HG03196 (cell line): Measurements from ENCODE around the gene MASP1.

ENCODE experiments used
- ATAC-seq: cut with Tn5 transposase; IDR thresholded peaks from one replicate; pipeline ENCODE4 v1.9.1; 2021; ENCODE audit not compliant: unreplicated experiment

MASP1 gene, protein sequence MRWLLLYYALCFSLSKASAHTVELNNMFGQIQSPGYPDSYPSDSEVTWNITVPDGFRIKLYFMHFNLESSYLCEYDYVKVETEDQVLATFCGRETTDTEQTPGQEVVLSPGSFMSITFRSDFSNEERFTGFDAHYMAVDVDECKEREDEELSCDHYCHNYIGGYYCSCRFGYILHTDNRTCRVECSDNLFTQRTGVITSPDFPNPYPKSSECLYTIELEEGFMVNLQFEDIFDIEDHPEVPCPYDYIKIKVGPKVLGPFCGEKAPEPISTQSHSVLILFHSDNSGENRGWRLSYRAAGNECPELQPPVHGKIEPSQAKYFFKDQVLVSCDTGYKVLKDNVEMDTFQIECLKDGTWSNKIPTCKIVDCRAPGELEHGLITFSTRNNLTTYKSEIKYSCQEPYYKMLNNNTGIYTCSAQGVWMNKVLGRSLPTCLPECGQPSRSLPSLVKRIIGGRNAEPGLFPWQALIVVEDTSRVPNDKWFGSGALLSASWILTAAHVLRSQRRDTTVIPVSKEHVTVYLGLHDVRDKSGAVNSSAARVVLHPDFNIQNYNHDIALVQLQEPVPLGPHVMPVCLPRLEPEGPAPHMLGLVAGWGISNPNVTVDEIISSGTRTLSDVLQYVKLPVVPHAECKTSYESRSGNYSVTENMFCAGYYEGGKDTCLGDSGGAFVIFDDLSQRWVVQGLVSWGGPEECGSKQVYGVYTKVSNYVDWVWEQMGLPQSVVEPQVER

DNA sequence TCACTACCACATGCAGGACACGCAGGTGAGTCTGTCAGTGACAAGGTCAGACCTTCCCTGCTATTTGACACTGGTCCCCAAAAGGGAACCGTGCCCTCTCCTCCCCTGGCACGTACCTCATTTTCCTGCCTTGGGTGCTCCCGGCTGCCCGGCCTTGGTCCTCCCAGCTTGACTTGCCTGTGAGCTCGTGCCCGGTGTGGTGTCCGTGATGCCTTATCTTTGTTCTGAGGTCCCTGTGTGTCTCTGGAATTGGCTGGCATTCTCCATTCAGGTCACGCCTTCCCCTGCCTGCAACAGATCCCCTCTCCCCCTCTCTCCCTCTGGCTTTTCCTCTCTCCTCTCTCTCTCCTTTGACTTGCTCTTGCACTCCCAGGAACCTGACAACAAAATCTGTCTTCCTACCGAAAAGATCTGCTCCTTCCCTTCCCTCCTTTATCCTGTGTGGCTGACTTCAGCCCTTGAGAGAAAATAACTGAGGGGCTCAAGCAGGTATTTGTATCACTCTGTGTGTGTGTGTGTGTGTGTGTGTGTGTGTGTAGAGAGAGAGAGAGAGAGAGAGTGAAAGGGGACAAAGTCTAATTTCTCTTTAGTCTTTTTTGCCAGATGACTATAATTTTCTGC, at the start of gene MASP1:
TSS of gene MASP1 (minus strand) at position 226 of the 621 bp plus-strand sequence. CDS start at position 121, 105 bp downstream.
- no peak for ATAC-seq

DNA sequence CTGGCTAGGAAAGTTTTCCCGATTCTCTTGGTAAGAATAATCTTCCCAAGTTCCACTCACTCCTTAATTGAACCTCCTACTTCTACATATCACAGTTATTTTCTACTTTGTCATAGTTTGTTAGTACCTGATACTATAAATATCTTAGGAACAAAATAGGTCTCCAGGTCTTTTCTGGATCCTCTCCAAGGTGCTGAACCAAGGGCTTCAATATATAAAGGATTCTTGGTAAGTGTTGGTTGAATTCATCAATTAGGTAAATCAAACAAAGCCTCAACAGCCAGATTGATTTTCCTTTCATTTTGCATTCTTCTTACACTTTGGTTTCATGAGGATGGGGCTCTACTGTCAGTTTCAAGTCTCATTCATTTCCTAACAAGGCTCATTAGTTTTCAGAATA, 49.0 kb upstream of the MASP1 start:
- no peak for ATAC-seq

DNA sequence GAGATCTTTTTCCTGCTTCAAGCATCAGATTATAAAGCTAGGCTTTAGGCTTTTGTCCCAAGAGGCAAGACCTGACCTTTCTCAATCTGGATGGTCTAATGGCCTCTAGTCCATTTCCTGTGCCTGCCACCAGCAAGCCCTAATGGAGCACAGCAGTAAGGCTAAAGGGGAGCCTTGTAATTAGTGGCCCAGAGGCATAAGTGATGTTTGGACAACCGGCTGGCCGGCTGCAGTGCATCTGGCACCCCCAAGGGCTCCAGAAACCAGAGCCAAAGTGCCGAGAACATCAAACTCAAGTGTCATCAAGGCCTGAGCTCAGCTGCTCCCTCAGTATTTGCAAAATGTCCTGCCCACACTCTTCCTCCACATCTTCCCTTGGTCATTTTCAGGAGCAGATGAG, 44.8 kb upstream of the MASP1 start:
- ATAC-seq: no peak

DNA sequence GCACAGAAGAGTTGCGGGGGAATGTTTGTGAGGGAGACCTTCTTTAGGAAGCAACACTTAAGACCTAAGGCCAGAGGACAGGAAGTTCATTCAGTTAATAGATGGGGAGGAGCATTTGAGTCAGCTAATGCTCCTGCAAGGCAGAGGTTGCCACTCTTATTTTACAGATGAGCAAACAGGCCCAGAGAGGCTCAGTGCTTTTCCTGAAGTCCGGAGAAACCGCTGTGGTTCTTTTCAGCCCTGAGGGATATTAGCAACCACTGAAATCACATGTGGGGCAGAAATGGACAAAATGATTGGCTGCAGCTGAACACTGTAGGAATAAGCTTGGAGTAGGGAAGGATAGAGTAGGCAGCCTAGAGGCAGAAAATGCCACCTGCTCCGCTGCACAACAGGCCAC, 43.4 kb upstream of the MASP1 start:
- no peak for ATAC-seq

DNA sequence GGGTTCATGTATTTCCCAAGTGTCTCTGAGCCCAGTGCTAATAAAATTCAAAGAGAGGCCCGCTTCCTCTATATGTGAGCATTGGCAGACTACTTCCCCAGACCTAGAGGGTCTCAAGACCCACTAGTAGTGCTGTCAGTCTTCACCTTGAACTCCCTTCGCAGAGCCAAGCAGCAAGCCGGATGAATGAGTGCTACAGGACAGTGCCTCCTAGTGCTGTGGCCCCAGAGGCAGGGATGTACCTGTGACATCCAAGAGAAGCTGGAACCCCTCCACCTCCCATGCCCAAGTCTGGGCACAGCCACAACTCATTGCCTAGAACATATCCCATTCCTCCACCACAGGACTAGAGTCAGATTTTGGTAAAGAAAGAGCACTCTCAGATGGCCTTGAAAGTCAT, 37.2 kb upstream of the MASP1 start:
- no peak for ATAC-seq

DNA sequence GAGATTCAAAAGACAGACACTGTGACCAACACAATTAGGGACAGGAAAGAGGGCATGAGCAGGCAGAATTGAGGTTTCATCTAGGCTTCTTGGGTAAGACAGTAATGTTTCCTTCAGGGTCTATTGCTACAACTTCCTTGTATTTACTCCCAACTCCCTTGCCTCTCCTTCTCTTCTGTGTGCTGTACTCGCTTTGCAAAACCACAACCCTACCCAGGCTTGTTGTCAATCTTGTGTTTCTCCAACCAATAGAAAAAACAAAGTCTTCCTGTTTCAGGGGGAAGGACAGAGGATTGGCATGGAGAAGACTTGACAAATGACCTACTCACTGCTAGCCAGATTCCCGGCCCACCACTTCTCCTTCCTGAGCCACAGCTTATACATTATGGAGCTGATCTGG, 36.3 kb upstream of the MASP1 start:
- ATAC-seq: no peak

DNA sequence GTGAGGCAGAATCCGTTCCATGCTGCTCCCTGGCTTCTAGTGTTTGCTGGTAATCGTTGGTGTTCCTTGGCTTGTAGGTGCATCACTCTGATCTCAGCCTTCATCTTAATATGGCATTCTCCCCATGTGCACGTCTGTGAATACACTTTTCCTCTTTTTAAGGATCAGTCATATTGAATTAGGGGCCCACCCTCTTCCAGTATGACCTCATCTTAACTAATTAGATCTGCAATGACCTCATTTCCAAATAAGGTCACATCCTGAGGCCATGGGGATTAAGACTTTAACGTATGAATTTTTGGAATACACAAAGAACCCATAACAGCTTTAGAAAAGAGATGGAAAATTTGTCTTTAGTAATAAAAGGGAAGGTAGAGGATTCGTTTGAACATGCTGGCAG, 34.1 kb upstream of the MASP1 start:
- no peak for ATAC-seq

DNA sequence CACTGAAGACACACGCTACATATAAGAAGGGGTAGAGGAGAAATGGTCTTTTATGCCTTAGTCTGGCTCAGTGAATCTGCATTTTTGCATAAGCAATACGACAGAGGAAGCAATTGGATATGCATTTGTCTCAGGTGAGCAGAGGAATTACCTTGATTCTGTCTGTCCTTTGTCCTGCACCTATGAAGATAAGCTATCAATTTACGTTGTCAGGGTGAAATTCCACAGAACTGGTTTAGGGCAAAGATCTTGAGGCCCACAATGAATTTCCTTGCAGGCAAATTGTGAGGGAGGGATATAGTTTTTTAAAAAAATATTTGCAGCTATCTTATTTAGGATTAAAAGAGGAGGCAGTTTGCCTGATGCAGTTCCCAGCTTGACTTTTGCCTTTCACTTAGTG, 31.6 kb upstream of the MASP1 start:
- no peak for ATAC-seq

DNA sequence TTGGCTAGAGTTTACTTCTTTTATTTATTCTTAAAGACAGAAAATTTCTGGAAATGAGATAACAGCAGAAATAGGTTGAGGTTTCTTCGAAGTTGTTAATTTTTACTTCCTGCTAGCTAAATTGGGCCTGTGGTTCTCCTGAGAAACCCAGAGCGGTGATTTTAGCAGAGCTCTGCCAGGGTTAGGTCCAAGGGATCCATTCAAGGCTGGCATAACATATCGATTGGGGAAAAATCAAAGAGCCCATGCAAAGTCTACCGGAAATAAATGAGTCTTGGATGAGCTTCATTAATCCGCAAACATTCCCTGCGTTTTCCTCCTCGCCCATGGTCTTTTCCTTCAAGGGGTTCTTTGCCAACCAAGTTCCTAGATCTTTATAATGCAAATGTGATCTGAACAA, 30.8 kb upstream of the MASP1 start:
- no peak for ATAC-seq

DNA sequence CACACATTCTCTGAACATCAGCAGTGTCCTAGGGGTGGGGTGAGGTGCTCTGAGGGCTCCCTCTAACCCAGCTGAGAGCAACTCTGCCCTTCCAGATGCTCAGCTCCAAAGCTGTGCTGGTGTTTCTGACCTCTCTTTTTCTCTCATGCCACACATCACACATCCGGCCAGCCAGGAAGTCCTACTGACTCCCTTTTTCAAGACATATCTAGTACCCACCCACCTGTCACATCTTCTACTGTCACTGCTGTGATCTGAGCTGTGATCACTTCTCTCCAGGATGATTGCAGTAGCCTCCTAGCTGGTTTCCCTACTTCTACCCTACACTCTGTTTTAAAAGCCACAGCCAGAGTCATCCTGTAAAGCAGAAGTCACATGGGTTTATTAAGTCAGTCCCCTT, 30.2 kb upstream of the MASP1 start:
- no peak for ATAC-seq

DNA sequence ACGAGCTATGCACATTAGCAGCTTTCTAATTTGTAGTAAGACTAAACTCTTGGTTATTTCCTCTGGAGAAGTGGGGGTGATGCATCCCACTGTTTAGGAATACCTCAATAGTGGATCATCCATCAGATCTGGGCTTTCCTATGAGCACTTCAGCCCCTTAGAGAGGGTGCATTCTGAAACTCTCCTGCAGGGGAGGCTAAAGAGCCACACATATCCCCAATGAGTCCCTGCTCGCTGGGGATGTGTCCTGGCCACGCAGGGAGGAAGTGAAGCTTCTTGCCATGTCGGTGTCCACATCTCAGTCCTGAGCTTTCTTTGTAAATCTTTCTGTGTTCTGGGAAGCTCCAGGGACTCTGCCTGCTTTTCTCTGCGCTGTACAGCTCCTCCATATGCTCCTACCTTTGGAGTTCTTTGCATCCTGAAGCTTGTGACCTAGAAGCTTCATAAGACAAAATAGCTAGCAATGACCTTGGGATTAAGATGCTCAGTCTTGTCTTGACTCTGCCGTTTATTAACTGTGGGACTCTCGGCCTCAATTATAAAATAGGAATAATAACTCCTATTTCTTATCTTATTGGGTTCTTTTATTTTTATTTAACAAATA, 28.3 kb upstream of the MASP1 start:
- ATAC-seq: no peak

DNA sequence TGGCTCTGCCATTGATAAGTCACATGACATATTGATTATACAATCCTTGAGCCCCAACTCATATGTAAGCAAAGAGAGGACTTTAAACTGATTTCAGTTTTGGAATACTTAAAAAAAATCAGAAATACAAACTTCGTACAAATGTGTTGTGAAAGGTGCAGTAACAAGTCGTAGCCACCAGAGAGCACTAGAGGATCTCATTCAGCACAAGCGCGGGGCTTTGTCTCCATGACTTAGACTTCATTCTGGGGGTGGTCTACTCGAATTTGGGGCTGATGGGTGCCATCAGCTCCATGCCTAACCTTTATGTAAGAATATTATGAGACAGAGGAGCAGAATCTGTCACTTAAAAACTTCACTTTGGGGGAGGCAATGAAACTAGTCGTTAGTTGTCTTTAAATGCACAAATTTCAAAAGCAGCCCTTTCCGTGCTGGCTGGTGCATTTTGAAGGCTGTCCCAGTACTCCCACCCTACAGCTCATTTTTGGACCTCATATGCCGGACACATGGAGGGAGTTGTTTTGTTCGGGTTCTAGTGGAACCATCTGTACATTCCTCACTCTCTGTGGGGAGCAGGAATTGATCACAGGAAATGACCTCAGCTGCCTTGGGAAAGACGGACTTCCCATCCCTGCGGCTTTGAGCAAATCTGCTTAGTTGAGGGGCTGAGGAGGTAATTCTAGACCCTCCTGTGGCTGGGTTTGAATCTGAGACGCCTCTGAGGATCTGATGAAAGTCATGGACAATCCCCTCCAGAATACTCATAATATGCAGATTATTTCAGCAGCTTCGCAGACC, 27.5 kb upstream of the MASP1 start:
- no peak for ATAC-seq

DNA sequence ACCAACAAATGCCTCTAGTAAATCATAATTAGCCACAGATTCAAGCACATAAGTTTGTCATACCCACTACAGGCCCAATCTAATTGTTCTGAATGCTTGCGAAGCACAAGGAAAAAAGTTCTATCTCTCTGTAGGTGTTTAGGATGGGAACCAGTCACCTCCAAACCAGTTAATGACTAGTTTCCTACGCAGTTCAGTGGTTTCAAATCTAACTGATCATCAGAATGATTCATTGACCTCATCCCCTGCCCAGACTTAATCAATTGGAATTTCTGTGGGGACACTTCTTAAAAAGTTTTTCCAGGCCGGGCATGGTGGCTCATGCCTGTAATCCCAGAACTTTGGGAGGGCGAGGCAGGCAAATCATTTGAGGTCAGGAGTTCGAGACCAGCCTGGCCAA, 24.3 kb upstream of the MASP1 start:
- ATAC-seq: no peak

DNA sequence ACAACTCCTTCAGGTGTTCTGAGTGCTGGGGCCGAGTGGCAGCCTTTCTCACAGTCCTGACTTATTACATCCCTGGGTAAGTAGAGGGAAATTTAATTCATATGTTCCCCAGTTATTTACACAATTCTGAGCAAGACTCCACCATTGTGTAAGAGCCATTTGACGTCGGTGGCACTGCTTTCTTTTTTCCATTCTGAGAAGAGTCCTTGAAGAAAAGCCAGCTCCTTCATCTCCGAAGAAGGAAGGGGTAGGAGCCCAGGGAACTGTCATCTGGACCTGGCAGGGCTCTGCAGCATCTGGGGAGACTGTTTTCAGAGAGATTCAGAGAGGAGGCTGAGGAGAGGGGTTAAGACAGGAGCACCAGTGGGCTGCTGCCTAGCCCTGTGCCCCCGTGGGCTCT, 22.6 kb upstream of the MASP1 start:
- ATAC-seq: no peak

DNA sequence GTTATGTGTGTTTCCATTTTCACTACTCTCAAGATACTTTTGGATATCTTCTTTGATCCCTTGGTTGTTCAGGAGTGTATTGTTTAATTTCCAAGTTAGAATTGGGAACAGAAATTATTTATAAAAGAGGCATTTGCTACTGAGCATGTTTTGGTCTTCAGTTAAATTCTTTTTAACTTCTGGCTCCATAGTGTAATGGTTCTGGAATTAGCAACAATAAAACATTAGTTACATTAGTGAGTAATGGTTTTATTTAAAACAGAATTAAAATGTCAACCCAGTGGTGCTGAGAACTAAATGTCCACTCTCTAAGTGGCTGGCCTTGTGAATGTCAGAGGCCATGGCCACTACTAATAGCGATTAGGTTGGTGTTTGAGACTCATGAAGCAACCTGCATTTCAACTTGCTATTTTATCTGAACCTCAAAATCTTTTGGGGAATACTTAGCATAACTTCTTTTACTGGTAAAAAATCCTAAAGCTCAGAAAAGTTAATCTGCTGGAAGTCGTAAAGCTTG, 19.5 kb upstream of the MASP1 start:
- ATAC-seq: no peak

DNA sequence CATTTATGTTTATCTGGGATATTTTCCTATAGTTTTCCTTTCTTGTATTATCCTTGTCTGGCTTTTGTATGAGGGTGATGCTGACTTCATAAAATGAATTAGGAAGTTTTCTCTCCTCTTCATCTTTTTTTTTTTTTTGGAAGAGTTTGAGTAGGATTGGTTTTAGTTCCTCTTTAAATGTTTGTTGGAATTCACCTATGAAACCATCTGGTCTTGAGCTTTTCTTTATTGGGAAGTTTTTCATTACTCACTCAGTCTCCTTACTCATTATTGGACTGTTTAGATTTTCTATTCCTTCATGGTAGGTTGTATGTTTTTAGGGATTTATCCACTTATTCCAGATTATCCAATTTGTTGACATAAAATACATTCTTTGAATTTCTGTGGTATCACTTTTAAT, 18.7 kb upstream of the MASP1 start:
- ATAC-seq: no peak

DNA sequence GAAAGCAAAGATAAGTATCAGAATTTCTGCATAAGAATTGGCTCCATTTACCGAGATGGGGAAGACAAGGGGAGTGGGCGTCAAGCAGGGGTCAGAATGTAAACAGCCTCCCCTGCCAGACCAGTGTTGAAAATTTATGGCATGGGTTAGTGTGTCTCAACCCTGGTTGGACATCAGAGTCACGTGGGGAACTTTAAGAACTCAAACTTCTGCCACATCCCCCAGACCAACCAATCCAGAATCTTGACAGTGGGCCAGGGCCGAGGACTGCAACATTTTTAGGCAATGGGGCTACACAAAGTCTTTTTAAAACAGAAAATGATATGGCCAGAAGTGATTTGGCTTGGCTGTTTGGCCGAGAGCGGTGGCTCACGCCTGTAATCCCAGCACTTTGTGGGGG, 14.3 kb upstream of the MASP1 start:
- no peak for ATAC-seq

DNA sequence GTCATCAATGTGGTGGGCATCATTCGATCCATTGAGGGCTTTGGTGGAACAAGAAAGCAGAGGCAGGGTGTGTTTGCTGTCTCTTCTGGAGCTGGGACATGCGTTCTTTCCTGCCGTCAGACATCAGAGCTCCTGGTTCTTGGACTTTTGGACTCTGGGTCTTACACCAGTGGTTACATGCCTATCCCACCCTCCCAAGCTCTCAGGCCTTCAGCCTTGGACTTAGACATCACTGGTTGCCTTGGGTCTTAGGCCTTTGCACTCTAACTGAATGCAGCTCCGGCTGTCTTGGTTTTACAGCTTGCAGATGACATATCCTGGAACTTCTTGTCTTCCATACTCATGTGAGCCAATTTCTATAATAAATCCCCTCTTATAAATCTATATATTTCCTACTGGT, 8.1 kb upstream of the MASP1 start:
- ATAC-seq: no peak

DNA sequence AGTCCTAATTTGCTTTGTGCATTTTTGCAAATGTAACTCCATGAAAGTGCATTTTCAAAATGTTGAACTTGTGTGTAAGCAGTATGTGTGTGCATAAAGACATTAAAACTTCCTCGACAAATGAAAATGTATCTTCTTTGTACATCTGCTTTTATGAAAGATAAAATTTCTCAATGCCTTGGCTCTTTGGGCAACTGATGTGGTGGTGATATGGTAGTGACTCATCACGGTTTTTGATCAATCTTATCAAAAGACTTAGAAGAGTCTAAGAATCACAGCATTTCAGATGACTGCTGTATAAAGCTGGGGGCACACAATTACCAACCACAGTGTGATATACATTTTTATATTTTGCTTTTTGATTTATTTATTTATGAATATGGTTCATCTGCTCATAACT, 5.4 kb upstream of the MASP1 start:
- ATAC-seq: no peak

DNA sequence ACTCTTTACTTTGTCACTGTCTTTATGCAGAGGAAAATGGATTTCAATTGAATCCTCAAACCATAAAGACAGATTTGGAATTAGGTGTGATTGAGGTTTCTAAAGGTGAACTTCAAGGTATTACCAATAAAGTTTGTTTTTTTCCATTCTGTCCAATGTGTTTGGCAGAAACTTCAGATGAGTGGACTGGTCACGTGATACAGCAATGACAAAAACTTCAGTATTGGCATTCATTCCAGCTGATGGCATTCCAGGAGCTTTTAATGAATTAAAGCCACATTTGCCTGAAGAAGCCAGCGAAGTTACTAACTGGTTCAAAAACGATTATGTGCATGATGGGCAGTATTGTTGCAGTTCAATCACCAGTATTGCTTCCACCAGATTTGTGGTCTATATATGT, 4.5 kb upstream of the MASP1 start:
- no peak for ATAC-seq
